Small intestine (tissue), 7 donors: ENCODE results near the gene AHNAK. TPM values are rescaled to one million over a fixed set of nuclear protein-coding genes. Genes with fewer than 3 reads are reported as not detected.

Source experiments
- DNase-seq, 2 donors: peaks; one replicate each; pipeline versions ENCODE4 v3.0.0 to v3.0.0-alpha.2; 2013
- FAIRE-seq: peaks from 2 replicates; lab custom pipeline; 2012; peaks lifted over from hg19 to GRCh38; lab: Jason Lieb, UNC
- H3K27ac ChIP-seq, 3 donors: one replicate each; pipeline ENCODE4 v1.5.1; 2013; ENCODE audit warnings: low read length in 2 of 3, mild to moderate bottlenecking in 2 of 3, control low read depth in 1 of 3, inconsistent platforms in 1 of 3, low read depth in 1 of 3, moderate library complexity in 1 of 3
- H3K27me3 ChIP-seq, 3 donors: one replicate each; pipeline ENCODE4 v1.6.1; 2013; ENCODE audit warnings: low read length in 3 of 3, inconsistent platforms in 1 of 3; ENCODE audit not compliant: control insufficient read depth in 3 of 3, insufficient read depth in 3 of 3
- H3K36me3 ChIP-seq, 3 donors: one replicate each; pipeline ENCODE4 v1.6.1; 2013; ENCODE audit warnings: low read length in 3 of 3, inconsistent platforms in 1 of 3, low read depth in 1 of 3, mild to moderate bottlenecking in 1 of 3, moderate library complexity in 1 of 3; ENCODE audit not compliant: control insufficient read depth in 3 of 3, insufficient read depth in 2 of 3
- H3K4me1 ChIP-seq, 3 donors: one replicate each; pipeline ENCODE4 v1.6.1; 2013; ENCODE audit warnings: low read length in 2 of 3, inconsistent platforms in 1 of 3, low read depth in 1 of 3, mild to moderate bottlenecking in 1 of 3, moderate library complexity in 1 of 3; ENCODE audit not compliant: control insufficient read depth in 3 of 3, insufficient read depth in 2 of 3
- H3K4me3 ChIP-seq, 3 donors: one replicate each; pipeline ENCODE4 v1.5.1; 2013; ENCODE audit warnings: low read length in 3 of 3, control low read depth in 1 of 3, inconsistent platforms in 1 of 3, low read depth in 1 of 3, mild to moderate bottlenecking in 1 of 3, moderate library complexity in 1 of 3
- H3K9me3 ChIP-seq, 2 donors: one replicate each; pipeline ENCODE4 v1.6.1; 2013; ENCODE audit warnings: low read depth in 1 of 2, low read length in 1 of 2; ENCODE audit not compliant: control insufficient read depth in 2 of 2, insufficient read depth in 1 of 2
- WGBS, 3 donors: extraction: QIAGEN DNeasy Blood & Tissue Kit; methylation state at CpG; one replicate each; pipeline ENCODE4 v1.1.7; 2013; 5-methylcytosine and 5-hydroxymethylcytosine counted together
- polyA plus RNA-seq, 4 donors: library from polyadenylated mRNA; stranded (reverse) in 3 of 4; unstranded in 1 of 4; fragments of 200-250 nt in 3 of 4; fragments of 120-200 nt in 1 of 4; gene quantifications; one replicate each; pipeline versions ENCODE4 v1.2.1 to v1.2.3, GENCODE V29; 2013
- donor health status: healthy with polysubstance abuse.
- donor health status: control.
- donor health status: control.
- donor health status: Bipolar disorder and iron deficiency.
- donor health status: healthy.

The AHNAK gene
- polyA plus RNA-seq, 4 donors = 72.1 to 110 (median 86.8) TPM

DNA sequence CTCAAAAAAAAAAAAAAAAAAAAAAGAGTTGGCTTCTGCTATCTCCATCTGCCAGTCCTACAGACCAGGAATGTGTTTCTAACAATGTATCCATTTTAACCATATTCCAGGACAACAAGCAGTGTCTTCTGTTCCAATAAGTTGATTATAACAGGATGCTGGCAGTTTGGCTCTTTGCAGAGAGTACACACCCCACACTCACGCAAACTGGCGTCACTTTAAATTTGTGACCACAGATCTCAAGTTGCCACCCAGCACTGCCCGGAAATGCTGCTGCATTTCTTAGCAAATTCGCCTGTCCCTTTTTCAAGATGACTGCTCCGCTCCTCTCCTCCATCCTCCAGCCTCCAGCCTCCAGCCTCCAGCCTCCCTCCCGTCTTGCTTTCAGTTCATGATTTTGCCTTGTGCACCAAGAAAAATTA lies 83.5 kb downstream of the AHNAK start:
- H3K9me3 ChIP-seq = no peaks in the 10 kb centered on the region
- WGBS, 3 donors = 72 to 91% (median 78%) methylated on average over 6 of the region's 6 CpGs
- no peaks in the 10 kb centered on the region for H3K27me3 ChIP-seq
- no peaks in the 10 kb centered on the region for H3K36me3 ChIP-seq
- no peak overlapping the region for H3K4me3 ChIP-seq
- FAIRE-seq (no peak), DNase-seq (no peak)
- no peak overlapping the region for H3K27ac ChIP-seq
- H3K4me1 ChIP-seq = peaks cover 0 to 18% (median 4%) of the 10 kb centered on the region in 3 donors

DNA sequence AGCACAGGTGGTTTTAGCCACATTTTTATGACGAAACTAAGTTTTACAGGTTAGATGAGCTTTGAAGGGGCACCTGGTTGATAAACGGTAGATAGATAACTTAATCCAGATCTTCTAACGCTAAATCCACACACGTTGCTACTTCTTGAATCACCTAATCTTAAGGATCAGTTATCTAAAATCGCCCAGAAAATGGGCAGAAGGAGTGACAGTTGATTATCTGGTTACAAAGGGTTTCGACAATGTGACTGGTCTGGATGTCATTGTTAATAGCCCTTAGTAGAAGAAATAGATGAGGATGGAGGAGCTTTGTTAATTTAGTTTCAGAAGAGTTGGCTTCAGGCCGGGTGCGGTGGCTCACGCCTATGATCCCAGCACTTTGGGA lies 84.1 kb downstream of the AHNAK start:
- no peak for FAIRE-seq
- DNase-seq = no peak

DNA sequence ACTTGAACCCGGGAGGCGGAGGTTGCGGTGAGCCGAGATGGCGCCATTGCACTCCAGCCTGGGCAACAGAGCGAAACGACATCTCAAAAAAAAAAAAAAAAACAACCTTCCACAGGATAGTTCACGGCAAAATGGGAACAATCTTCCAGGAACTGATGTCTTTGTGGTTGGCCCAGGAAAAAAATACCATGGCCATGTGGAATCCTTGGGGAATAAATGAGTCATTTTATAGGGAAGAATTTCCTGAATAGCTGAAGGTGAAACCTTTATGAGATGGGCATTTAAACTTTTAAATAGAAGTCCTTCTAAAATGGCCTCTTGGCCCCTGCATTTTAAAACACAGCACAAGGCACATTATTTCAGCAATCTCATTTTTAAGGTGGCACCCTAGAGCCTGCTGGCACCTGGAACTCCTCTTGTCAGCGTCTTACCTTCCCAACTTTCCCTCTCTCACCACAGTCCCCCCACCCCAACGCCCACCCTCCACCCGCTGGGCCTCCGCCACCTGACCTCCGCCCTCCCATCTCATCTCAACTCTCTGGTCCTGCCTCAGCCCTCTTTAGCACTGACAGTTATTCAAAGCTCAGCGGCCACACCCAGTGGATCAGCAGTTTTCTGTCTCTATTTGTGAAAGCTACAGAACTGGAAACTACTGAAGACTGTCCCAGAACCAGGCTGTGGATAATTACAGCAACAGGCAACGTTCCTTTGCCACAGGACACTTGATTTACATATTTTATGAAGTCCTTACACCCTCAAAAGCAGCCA lies 84.7 kb downstream of the AHNAK start:
- H3K9me3 ChIP-seq = no peaks in the 10 kb centered on the region
- DNase-seq (no peak), FAIRE-seq (no peak)
- WGBS, 3 donors = 74 to 80% (median 75%) methylated on average over 15 of the region's 15 CpGs
- no peak overlapping the region for H3K27ac ChIP-seq
- H3K4me1 ChIP-seq = peaks cover 0 to 30% (median 4%) of the 10 kb centered on the region in 3 donors
- H3K4me3 ChIP-seq = no peak overlapping the region
- no peaks in the 10 kb centered on the region for H3K36me3 ChIP-seq
- H3K27me3 ChIP-seq = no peaks in the 10 kb centered on the region

More for the DNA sequence above, 84.1 kb downstream of the AHNAK start:
- Histone ChIP-seq H3K4me1 (peaks cover 0 to 24% (median 4%) of the 10 kb centered on the region in 3 donors), H3K9me3 (no peaks in the 10 kb centered on the region), H3K36me3 (no peaks in the 10 kb centered on the region), H3K27me3 (no peaks in the 10 kb centered on the region), H3K27ac (no peak overlapping the region), H3K4me3 (no peak overlapping the region)
- 75 to 79% (median 78%) methylated on average over 9 of the region's 9 CpGs for WGBS, 3 donors

DNA sequence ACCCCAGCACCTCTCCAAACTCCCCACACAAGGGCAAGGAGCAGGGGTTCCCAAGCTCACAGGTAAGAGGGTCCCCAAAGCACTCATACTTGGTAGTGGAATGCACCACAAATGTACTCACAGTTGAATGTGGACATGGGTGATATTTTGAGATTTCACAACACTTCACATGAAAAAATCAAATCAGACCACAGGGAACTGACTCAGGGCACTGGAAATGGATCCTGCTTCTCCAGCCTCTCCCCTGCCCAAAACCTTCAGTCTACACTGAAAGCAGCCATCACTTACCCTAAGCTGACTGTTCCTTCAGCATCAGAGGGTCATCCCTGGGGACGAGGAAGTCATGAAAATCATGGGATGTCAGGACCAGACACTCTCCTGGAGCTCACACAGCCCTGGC lies 87.5 kb downstream of the AHNAK start:
- FAIRE-seq = no peak
- Histone ChIP-seq H3K36me3 (no peaks in the 10 kb centered on the region), H3K27ac (peak overlapping the region in 2 of 3 donors; percentile 77), H3K9me3 (peaks cover 0 to 6% of the 10 kb centered on the region in 2 donors), H3K27me3 (no peaks in the 10 kb centered on the region), H3K4me3 (no peak overlapping the region), H3K4me1 (peaks cover 0 to 37% (median 4%) of the 10 kb centered on the region in 3 donors)
- 75 to 86% (median 77%) methylated on average over 1 of the region's 1 CpG for WGBS, 3 donors
- no peak for DNase-seq

DNA sequence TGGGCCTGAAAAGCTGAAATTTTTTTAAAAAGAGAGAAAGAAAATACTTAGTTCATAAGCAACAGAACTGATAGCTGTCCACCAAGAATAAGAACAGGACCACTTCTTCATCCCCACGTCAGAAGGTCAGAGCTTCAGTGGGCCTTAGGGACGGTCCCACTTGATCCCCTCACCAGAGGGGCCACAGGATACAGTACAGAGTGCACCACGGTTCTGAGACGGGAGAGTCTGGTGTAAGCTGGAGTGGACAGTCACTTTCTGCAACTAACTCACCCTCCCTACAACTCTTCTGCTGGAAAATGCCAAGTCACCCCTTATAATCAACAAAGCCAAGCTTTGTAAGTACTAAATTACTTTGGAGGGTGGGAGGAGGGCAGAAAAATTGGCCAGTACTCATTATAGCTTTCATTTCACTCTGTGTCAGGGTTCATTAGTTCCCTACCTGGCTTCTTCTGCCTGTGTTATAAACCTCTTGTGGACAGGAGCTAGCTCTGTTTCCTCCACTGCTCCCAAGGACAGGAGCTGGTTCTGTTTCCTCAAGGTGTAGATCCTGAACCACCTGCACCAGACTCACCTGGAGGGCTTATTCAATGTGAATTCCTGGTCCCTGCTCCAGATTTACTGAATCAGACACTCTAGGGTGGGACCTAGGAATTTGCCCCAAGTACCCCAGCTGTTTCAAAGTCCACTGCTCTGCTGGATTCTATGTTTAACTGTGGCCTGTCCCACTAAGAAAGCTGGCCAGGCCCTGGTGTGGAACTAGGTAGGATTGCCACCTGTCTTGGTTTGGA lies 88.2 kb downstream of the AHNAK start:
- no peaks in the 10 kb centered on the region for H3K36me3 ChIP-seq
- H3K9me3 ChIP-seq = peaks cover 0 to 6% of the 10 kb centered on the region in 2 donors
- 31 to 53% (median 40%) methylated on average over 4 of the region's 4 CpGs for WGBS, 3 donors
- H3K4me3 ChIP-seq = no peak overlapping the region
- H3K27me3 ChIP-seq = no peaks in the 10 kb centered on the region
- FAIRE-seq (no peak), DNase-seq (peak; percentile 63 to 70)
- H3K4me1 ChIP-seq = peaks cover 0 to 37% (median 4%) of the 10 kb centered on the region in 3 donors
- peak overlapping the region; percentile 72 to 77 (median 77) for H3K27ac ChIP-seq

DNA sequence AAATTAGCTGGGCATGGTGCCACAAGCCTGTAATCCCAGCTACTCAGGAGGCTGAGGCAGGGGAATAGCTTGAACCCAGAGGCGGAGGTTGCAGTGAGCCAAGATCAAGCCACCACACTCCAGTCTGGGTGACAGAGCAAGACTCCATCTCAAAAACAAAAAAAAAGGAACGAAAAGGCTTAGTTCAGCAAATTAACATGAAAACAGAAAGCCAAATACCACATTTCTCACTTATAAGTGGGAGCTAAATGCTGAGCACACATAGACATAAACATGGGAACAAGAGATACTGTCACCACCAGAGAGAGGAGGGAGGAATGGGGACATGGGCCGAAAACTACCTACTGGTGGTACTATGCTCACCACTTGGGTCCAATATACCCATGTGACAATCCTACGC lies 89.1 kb downstream of the AHNAK start:
- Histone ChIP-seq H3K4me1 (peaks cover 0 to 37% (median 4%) of the 10 kb centered on the region in 3 donors), H3K27ac (peak overlapping the region in 1 of 3 donors; percentile 77), H3K9me3 (peaks cover 0 to 6% of the 10 kb centered on the region in 2 donors), H3K36me3 (no peaks in the 10 kb centered on the region), H3K4me3 (no peak overlapping the region), H3K27me3 (no peaks in the 10 kb centered on the region)
- no peak for DNase-seq
- WGBS, 3 donors = 76 to 95% (median 79%) methylated on average over 4 of the region's 4 CpGs
- FAIRE-seq = no peak

DNA sequence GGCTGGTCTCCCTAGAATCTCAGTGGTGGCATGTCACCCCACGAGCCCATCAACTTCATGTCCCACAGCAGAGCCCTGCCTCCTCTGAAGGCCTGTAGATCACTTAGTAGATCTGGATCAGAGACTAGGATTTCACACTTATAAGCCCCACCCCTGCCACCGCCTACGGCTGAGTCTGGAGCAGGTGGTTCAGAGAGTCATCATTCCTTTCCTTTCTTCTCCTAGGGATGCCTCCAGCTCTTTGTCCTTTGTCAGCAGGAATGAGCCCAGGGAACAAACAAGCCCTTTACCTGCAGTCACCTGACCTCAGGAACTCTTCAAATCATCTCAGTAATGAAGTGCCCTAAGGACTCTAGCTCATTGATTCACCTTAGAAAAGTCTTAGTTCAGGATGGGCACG lies 90.0 kb downstream of the AHNAK start:
- WGBS, 3 donors = 49 to 65% (median 62%) methylated on average over 4 of the region's 4 CpGs
- no peaks in the 10 kb centered on the region for H3K36me3 ChIP-seq
- peaks cover 0 to 35% (median 4%) of the 10 kb centered on the region in 3 donors for H3K4me1 ChIP-seq
- peak in 1 of 2 donors; percentile 80 for DNase-seq
- peak overlapping the region in 1 of 3 donors; percentile 77 for H3K27ac ChIP-seq
- H3K4me3 ChIP-seq = no peak overlapping the region
- no peaks in the 10 kb centered on the region for H3K27me3 ChIP-seq
- FAIRE-seq = no peak
- H3K9me3 ChIP-seq = peaks cover 0 to 6% of the 10 kb centered on the region in 2 donors

DNA sequence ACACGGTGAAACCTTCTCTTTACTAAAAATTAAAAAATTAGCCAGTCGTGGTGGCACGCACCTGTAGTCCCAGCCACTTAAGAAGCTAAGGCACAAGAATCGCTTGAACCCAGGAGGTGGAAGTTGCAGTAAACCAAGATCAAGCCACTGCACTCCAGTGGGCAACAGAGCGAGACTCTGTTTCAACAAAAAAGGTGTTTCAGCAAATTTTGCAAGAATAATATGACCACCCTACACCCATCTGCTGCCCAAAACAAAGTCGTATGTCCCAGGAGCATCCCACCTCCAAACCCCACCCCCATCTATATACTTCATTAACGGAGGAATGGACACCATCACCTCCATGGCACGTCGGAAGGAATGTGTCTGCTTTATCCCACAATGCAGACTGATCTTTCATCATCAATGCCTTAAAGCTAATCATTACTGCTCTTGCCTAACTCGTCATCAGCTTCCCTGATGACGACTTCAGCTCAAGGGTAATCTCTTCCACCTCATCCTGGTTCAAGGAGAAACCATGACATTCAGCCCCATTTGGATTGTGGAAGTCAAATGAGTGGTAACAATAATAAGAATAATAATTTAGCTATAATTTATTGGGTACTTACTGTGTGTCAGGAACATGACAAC lies 93.7 kb downstream of the AHNAK start:
- no peaks in the 10 kb centered on the region for H3K27me3 ChIP-seq
- peaks cover 0 to 18% (median 0%) of the 10 kb centered on the region in 3 donors for H3K4me1 ChIP-seq
- peaks cover 0 to 6% of the 10 kb centered on the region in 2 donors for H3K9me3 ChIP-seq
- DNase-seq (no peak), FAIRE-seq (no peak)
- 90 to 94% (median 92%) methylated on average over 11 of the region's 11 CpGs for WGBS, 3 donors
- no peaks in the 10 kb centered on the region for H3K36me3 ChIP-seq
- no peak overlapping the region for H3K27ac ChIP-seq
- H3K4me3 ChIP-seq = no peak overlapping the region
